MCF 10A (cell line): Measurements from ENCODE around the gene RHBDD2. TPM values are rescaled to one million over a fixed set of nuclear protein-coding genes. Genes with fewer than 3 reads are reported as not detected.
A peak's percentile ranks its signal among the peaks of the same experiment; 100 is the strongest.
"Not testable (repeated sequence)": the region's sequence is repeated elsewhere in the genome, so short reads cannot be mapped to it uniquely, and the experiment has no call there.

Source experiments
- BruUV-seq: library from RNA; stranded (reverse); fragments of 400-500 nt; replicated peaks from 2 replicates; lab custom pipeline; 2021; lab: Mats Ljungman, UMichigan
- CTCF ChIA-PET: fragments of 300-600 bp; sonication (Branson Sonifier 250); formaldehyde crosslinking; extraction: SDS; loops from one replicate; lab custom pipeline; 2021; ENCODE audit warnings: antibody characterized with exemption, inconsistent platforms; lab: Yijun Ruan, JAX
- POLR2A ChIA-PET: fragments of 300-600, 350-650 bp; sonication (Branson Sonifier 250); formaldehyde crosslinking; extraction: SDS; loops from one replicate; lab custom pipeline; 2020; ENCODE audit warnings: antibody characterized with exemption, inconsistent platforms; lab: Yijun Ruan, JAX
- DNase-seq: peaks from one replicate; pipeline ENCODE4 v3.0.0-alpha.2; 2018; ENCODE audit not compliant: unreplicated experiment
- H3K27ac Mint-ChIP-seq: one replicate; pipeline ENCODE4 v1.8.0; 2022; ENCODE audit warnings: mild to moderate bottlenecking, low read depth, mixed read lengths; ENCODE audit not compliant: unreplicated experiment
- H3K27me3 Mint-ChIP-seq: one replicate; pipeline ENCODE4 v1.8.0; 2022; ENCODE audit warnings: mixed read lengths; ENCODE audit not compliant: insufficient read depth, unreplicated experiment
- H3K36me3 Mint-ChIP-seq: one replicate; pipeline ENCODE4 v1.8.0; 2022; ENCODE audit warnings: mild to moderate bottlenecking, moderate library complexity, mixed read lengths; ENCODE audit not compliant: insufficient read depth, unreplicated experiment
- H3K4me1 Mint-ChIP-seq: one replicate; pipeline ENCODE4 v1.8.0; 2022; ENCODE audit warnings: mixed read lengths; ENCODE audit not compliant: insufficient read depth, unreplicated experiment
- H3K4me3 Mint-ChIP-seq: one replicate; pipeline ENCODE4 v1.8.0; 2022; ENCODE audit warnings: mild to moderate bottlenecking, moderate library complexity, mixed read lengths; ENCODE audit not compliant: unreplicated experiment
- H3K9me3 Mint-ChIP-seq: one replicate; pipeline ENCODE4 v1.8.0; 2022; ENCODE audit warnings: mixed read lengths; ENCODE audit not compliant: unreplicated experiment
- CTCF ChIP-seq: fragments of 200-600 bp; IDR thresholded peaks from one replicate; pipeline ENCODE4 v1.8.0; 2022; ENCODE audit warnings: antibody characterized with exemption, mild to moderate bottlenecking; ENCODE audit not compliant: unreplicated experiment
- intact Hi-C: fragments of 100-400 bp; cut with micrococcal nuclease; formaldehyde crosslinking; loops from 2 replicates; pipeline ENCODE4 v1.14.1; 2022
- total RNA-seq: library from RNA; stranded (reverse); gene quantifications from 2 replicates; pipeline ENCODE4 v1.2.3, GENCODE V29; 2022

Gene RHBDD2
- total RNA-seq, 1 experiment from 2014 or later: 38.6 TPM

- Mint-ChIP-seq H3K36me3 (peaks cover 48% of the 10 kb centered on the region), H3K4me3 (no peak overlapping the region), H3K4me1 (peaks cover 7% of the 10 kb centered on the region), H3K9me3 (no peaks in the 10 kb centered on the region), H3K27ac (no peak overlapping the region), H3K27me3 (no peaks in the 10 kb centered on the region)
- intact Hi-C loops: no loop called here
- no peak for DNase-seq
- POLR2A ChIA-PET: interaction anchor here (2.8 kb wide), 1 partner anchor 26 kb away, joined by 11 read pairs; the partner anchor contains the start of gene POR
- BruUV-seq: no TSS peak
- TF ChIP-seq CTCF: no peak
- CTCF ChIA-PET: interaction anchor here (0.5 to 0.6 kb wide), 2 partner anchors 29 to 218 kb away, joined by 3 to 4 read pairs; no protein-coding TSS in a partner anchor
Observed at GRCh38 chr7:75889223-75889825, 10.5 kb downstream of the RHBDD2 start.

GRCh38 chr7:75889826-75890225 lies 11.0 kb downstream of the RHBDD2 start:
- Mint-ChIP-seq H3K9me3 (no peaks in the 10 kb centered on the region), H3K4me3 (no peak overlapping the region), H3K27me3 (no peaks in the 10 kb centered on the region), H3K4me1 (peaks cover 7% of the 10 kb centered on the region), H3K27ac (no peak overlapping the region), H3K36me3 (peaks cover 43% of the 10 kb centered on the region)
- ChIA-PET CTCF (interaction anchor here (0.5 to 0.7 kb wide), 3 partner anchors 26 to 219 kb away, joined by 3 to 4 read pairs (median 4); no protein-coding TSS in a partner anchor), POLR2A (interaction anchor here (1.3 to 2.8 kb wide), 2 partner anchors 10 to 25 kb away, joined by 3 to 11 read pairs; partner anchors contain the start of gene POR)
- no TSS peak for BruUV-seq
- no peak for TF ChIP-seq CTCF
- no peak for DNase-seq
- intact Hi-C loops: no loop called here

DNA sequence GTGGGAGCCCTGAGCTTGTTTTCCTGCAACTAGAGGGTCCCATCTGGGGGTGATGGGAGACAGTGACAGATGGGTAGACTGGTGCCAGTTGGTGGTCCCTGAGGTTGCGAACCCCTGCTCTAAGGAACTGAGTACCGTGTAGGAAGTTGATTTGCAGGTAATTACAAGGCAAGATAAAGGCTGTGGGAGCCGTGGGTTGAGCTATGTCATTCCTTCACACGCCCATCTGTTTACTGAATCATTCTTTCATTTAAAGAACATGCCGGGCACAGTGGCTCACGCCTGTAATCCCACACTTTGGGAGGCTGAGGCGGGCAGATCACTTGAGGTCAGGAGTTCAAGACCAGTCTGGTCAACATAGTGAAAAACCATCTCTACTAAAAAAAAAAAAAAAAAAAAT lies 12.4 kb downstream of the RHBDD2 start:
- intact Hi-C loops, H3K4me3 Mint-ChIP-seq, H3K4me1 Mint-ChIP-seq, DNase-seq, CTCF ChIA-PET, H3K27ac Mint-ChIP-seq, H3K27me3 Mint-ChIP-seq, H3K9me3 Mint-ChIP-seq: not testable (repeated sequence)
- TSS peak; percentile 4 for BruUV-seq
- peaks cover 29% of the 10 kb centered on the region for H3K36me3 Mint-ChIP-seq
- POLR2A ChIA-PET: interaction anchor here (0.7 to 2.8 kb wide), 7 partner anchors 9 to 139 kb away, joined by 3 to 11 read pairs (median 3); partner anchors contain the start of genes POR and RHBDD2

- Mint-ChIP-seq H3K4me1 (peaks cover 7% of the 10 kb centered on the region), H3K27ac (peak overlapping the region; percentile 66), H3K36me3 (peaks cover 23% of the 10 kb centered on the region), H3K4me3 (no peak overlapping the region), H3K27me3 (no peaks in the 10 kb centered on the region), H3K9me3 (no peaks in the 10 kb centered on the region)
- intact Hi-C loops: no loop called here
- BruUV-seq: no TSS peak
- no peak for DNase-seq
- ChIA-PET CTCF (interaction anchor here (0.6 kb wide), 1 partner anchor 16 kb away, joined by 3 read pairs; no protein-coding TSS in a partner anchor), POLR2A (interaction anchor here (0.7 to 2.2 kb wide), 7 partner anchors 9 to 156 kb away, joined by 3 to 14 read pairs (median 4); partner anchors contain the start of genes MDH2, POR and STYXL1)
- no peak for TF ChIP-seq CTCF
Observed at GRCh38 chr7:75891815-75892411, 13.1 kb downstream of the RHBDD2 start.
